GM21423 (cell line): Measurements from ENCODE around the gene MIPOL1.
"Not testable (repeated sequence)": the region's sequence is repeated elsewhere in the genome, so short reads cannot be mapped to it uniquely, and the experiment has no call there.

ENCODE experiments used
- ATAC-seq: cut with Tn5 transposase; IDR thresholded peaks from one replicate; pipeline ENCODE4 v1.9.1; 2021; ENCODE audit warnings: mild to moderate bottlenecking, moderate library complexity; ENCODE audit not compliant: unreplicated experiment

MIPOL1 gene

DNA sequence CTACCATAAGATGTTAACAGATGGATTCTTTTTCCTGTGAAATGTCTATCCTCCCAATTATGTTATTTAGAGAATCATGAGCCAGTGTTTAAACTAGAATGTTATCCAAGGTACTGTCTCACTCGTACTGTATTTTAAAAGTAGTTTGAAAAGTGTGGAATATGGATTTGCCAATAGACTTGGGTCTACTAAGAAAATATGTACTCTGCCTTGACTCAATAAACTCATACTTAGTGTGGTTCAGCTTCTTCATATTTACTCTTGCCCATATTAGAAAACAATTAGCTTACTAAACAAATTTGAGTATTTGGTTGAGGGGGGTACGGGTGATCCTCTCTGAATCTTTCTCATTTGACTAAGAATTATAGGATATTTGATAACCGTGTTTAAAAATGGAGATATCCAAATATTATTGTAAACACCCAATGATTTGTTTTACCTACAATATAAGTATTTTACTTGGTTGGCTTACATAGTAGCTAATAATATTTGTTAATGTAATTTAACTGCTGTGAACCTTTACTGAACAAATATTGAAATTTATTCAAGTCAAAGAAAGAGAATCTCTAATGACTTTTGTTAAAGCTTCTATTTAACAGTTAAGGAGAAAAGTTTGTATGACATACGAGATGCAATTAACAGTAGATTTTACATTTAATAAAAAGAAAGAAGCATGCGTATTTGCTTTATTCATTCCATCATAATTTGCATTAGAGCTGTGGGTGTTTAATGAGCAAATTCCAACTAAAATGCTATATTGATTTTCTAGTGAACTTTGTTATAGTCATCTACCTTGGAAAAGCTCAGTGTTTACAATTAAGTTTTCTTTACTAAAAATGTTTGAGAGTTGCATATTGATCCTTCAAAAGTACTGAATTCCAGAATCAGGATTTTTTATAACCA lies 81.2 kb downstream of the MIPOL1 start:
- no peak for ATAC-seq

GRCh38 chr14:37279818-37280217 lies 82.1 kb downstream of the MIPOL1 start:
- no peak for ATAC-seq

DNA sequence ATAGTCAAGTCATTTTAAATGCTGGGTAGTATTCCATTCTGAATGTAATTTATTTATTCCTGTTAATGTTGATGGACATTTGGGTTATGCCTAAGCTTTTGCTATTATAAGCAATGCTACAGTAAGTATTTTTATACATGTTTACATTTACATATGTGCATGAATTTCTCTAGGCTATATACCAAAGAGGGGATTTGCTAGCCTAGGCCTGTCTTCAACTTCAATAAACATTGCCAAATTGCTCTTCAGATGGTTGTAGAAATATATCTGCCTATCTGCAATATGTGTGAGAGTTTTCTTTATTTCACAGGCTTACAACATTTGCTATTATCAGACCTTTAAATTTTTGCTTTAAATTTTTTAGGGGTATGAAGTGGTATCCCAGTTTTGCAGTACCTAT lies 87.0 kb downstream of the MIPOL1 start:
- no peak for ATAC-seq

- no peak for ATAC-seq
These were observed 87.5 kb downstream of the MIPOL1 start for GRCh38 chr14:37285220-37285619.

- no peak for ATAC-seq
These were observed 92.0 kb downstream of the MIPOL1 start for GRCh38 chr14:37289688-37290087.

DNA sequence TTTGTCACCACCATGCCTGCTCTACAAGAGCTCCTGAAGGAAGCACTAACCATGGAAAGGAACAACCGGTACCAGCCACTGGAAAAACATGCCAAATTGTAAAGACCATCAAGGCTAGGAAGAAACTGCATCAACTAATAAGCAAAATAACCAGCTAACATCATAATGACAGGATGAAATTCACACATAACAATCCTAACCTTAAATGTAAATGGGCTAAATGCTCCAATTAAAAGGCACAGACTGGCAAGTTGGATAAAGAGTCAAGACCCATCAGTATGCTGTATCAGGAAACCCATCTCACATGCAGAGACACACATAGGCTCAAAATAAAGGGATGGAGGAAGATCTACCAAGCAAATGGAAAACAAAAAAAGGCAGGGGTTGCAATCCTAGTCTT lies 97.5 kb downstream of the MIPOL1 start:
- not testable (repeated sequence) for ATAC-seq

DNA sequence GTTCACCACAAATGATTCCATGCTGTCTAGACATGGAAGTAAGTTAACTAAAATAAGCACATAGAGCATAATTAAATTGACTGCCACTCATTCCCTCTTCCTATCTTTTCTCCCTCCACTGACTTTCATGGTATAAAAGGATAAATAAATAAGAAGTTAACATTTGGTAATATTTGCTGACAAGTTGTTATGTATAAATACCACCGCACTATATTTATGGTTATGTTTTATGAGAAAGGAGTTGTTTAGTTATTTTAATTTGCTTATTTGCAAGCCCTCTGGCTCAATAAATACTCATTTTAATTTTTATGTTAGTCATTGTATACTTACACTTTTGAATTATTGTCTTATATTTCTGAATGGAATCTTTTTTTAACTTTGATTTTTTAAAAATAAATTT lies 113.5 kb downstream of the MIPOL1 start:
- ATAC-seq, result no peak

GRCh38 chr14:37318938-37319337 lies 121.2 kb downstream of the MIPOL1 start:
- ATAC-seq, result no peak

DNA sequence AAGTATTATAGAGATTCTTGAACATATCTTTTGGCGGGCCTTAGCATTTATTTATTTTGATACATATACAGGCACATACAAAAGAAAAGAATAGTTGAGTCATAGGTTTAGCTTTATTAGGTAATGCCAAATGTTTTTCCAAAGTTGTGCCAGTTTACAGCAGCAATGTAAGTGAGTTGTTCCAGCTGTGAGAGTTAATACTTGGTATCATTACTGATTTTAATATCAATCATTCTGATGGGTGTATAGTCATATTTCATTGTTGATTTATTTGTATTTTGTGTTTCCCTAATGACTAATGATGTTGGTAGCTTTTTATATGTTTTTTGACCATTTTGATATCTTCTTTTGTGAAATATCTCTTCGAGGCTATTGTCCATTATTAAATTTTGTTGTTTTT lies 122.4 kb downstream of the MIPOL1 start:
- no peak for ATAC-seq

GRCh38 chr14:37325332-37325731 lies 127.6 kb downstream of the MIPOL1 start:
- no peak for ATAC-seq

- ATAC-seq, result no peak
These were observed 128.7 kb downstream of the MIPOL1 start for GRCh38 chr14:37326434-37326833.

- not testable (repeated sequence) for ATAC-seq
These were observed 130.2 kb downstream of the MIPOL1 start for GRCh38 chr14:37327933-37328332.

DNA sequence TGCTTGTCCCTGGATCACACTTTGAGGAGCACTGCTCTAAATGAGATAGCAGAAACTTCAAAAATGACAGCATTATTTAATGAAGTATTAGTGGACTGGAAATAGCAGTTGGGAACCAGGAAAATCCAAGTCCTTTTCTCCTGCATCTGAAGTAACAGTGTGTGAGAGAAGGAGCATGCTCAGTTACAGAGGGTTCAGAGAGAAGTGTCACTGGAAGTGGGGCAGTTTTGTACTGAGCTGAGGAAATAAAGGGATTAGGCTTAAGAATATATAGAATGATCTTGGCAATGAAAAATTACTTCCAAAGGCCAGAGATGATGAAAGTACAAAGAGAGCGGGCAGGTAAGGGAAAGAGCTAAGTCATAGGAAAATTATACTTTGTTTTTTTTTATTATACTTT lies 130.9 kb downstream of the MIPOL1 start:
- ATAC-seq, result no peak

DNA sequence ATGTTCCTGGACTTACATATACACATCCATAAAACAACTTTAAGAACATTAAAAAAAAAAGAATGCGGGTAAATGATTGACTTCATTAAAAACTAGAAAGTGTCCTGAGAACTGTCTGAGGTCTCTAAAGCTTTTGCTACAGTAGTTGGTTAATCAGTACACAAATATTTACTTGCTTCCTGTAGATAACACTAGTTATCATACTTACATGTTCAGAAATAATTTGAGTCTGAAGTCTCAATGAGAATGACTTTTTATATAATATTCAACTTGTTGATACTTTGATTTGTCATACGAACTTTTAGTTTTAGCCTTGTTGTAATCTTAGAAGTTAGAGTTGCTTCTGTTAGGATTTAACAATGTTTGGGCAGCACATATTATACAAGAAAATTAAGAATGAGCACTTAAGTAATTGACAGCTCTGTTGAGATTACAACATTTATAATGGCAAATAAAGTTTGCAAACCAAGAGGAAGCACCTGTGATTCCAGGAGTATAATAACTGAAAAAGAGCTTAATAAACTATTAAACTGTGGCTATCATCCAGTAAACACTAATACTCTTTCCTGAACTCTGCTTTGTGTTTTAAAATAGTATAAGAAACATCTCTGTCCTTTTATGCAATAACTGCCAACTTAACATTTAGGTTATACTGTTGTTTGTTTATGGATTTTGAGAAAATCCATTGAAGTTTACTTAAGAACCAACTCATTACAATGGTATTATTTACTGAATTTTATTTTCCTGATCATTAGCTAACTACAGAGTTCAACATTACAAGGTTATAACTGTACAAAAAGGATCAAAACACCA lies 131.7 kb downstream of the MIPOL1 start:
- no peak for ATAC-seq

DNA sequence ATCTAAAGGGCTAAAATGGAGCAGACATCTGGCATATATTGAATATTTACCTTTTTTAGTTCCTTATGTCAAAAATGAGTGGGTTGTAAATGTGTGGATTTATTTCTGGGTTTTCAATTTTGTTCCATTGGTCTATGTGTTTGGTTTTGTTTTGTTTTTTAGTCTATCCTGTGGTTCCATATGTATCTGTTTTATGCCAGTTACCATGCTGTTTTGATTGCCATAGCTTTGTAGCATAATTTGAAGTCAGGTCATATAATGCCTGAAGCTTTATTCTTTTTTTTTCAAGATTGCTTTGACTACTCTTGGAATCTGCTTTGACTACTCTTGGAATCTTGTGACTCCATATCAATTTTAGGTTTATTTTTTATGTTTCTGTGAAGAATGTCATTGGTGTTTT lies 133.2 kb downstream of the MIPOL1 start:
- no peak for ATAC-seq

DNA sequence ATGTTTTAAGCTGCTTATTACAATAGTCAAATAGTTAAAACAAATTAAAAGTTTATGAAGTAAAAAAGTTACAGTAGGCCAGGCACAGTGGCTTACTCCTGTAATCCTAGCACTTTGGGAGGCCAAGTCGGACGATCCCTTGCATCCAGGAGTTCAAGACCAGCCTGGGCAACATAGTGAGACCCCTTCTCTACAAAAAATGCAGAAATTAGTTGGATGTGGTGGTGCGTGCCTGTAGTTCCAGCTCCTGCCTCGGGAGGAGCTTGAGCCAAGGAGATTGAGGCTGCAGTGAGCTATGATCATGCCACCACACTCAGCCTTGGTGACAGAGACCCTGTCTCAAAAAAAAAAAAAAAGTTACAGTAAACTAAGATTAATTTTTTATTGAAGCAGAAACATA lies 142.6 kb downstream of the MIPOL1 start:
- no peak for ATAC-seq

- ATAC-seq, result no peak
These were observed 145.8 kb downstream of the MIPOL1 start for GRCh38 chr14:37343307-37344094.

DNA sequence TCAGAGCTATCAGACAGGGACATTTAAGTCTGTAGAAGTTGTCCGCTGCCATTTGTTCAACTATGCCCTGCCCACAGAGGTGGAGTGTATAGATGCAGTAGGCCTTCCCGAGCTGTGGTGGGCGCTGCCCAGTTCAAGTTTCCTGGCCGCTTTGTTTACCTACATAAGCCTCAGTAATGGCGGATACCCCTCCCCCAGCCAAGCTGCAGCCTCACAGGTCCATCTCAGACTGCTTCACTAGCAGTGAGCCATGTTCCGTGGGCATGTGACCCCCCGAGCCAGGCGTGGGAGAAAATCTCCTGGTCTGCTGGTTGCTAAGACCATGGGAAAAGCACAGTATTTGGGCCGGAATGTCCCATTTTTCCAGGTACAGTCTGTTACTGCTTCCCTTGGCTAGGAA lies 165.9 kb downstream of the MIPOL1 start:
- ATAC-seq, result no peak

- no peak for ATAC-seq
These were observed 171.7 kb downstream of the MIPOL1 start for GRCh38 chr14:37369425-37369824.

GRCh38 chr14:37375566-37375965 lies 177.8 kb downstream of the MIPOL1 start:
- no peak for ATAC-seq

- no peak for ATAC-seq
These were observed 179.3 kb downstream of the MIPOL1 start for GRCh38 chr14:37376944-37377609.
